OCI-LY1 (cell line): ENCODE measurements around the gene PRKCH.

Experiments used
- EZH2 ChIP-seq: fragments of 200-600 bp; sonication (generic), shearing (Covaris generic); IDR thresholded peaks from 2 replicates; pipeline ENCODE4 v1.8.0; 2017; ENCODE audit warnings: borderline replicate concordance, mixed run types, mild to moderate bottlenecking, antibody characterized with exemption, low read length, moderate library complexity, mixed read lengths
- TF ChIP-seq, protein P1 (sequence below): fragments of 200-600 bp; sonication (generic), shearing (Covaris generic); IDR thresholded peaks from 2 replicates; pipeline ENCODE4 v1.5.1; 2017; ENCODE audit warnings: mild to moderate bottlenecking, antibody characterized with exemption, low read length, moderate library complexity, mixed read lengths

DNA sequence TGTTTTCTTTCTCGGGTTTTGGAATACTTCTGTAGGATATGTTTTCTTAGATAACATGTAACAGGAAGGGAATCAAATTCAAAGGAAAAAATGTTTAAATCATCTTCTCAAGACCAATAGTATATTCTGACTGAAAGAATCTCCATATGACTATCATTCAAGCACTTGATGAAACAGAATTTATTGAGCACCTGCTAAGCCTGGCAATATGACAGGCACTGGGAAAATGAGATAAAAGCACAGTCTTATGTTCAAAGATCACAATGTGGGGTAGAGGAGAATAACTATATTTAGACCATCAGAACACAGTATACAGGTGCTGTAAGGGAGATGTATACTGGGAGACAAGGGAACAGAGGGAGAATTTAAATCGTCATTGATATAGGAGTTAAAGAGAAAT lies 21.2 kb upstream of the PRKCH start:
- TF ChIP-seq, protein P1, sequence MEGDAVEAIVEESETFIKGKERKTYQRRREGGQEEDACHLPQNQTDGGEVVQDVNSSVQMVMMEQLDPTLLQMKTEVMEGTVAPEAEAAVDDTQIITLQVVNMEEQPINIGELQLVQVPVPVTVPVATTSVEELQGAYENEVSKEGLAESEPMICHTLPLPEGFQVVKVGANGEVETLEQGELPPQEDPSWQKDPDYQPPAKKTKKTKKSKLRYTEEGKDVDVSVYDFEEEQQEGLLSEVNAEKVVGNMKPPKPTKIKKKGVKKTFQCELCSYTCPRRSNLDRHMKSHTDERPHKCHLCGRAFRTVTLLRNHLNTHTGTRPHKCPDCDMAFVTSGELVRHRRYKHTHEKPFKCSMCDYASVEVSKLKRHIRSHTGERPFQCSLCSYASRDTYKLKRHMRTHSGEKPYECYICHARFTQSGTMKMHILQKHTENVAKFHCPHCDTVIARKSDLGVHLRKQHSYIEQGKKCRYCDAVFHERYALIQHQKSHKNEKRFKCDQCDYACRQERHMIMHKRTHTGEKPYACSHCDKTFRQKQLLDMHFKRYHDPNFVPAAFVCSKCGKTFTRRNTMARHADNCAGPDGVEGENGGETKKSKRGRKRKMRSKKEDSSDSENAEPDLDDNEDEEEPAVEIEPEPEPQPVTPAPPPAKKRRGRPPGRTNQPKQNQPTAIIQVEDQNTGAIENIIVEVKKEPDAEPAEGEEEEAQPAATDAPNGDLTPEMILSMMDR: no peak
- no peak for TF ChIP-seq EZH2
